CD4-positive, CD25-positive, alpha-beta regulatory T cell (primary cell): Measurements from ENCODE around the gene ACIN1. TPM values are rescaled to one million over a fixed set of nuclear protein-coding genes. Genes with fewer than 3 reads are reported as not detected.

Experiments
- ATAC-seq, 2 donors: fragments of 150-1000 bp; cut with Tn5 transposase; one replicate each; pipeline ENCODE4 v1.10.0; 2021; ENCODE audit warnings: low read depth in 2 of 2, moderate number of reproducible peaks in 2 of 2, moderate library complexity in 1 of 2
- DNase-seq, 3 donors: peaks; one replicate each; pipeline versions ENCODE4 v3.0.0 to v3.0.0-alpha.2; 2012 to 2022; ENCODE audit warnings: mixed read lengths in 1 of 3
- H3K27ac ChIP-seq: one replicate; pipeline ENCODE4 v1.7.0; 2013; ENCODE audit warnings: mild to moderate bottlenecking, low read length; ENCODE audit not compliant: insufficient read depth, poor library complexity, severe bottlenecking
- H3K27me3 ChIP-seq: one replicate; pipeline ENCODE4 v1.7.0; 2013; ENCODE audit warnings: low read length; ENCODE audit not compliant: control insufficient read depth, insufficient read depth
- H3K36me3 ChIP-seq: one replicate; pipeline ENCODE4 v1.7.0; 2013; ENCODE audit warnings: mild to moderate bottlenecking, low read length, moderate library complexity; ENCODE audit not compliant: control insufficient read depth, insufficient read depth
- H3K4me1 ChIP-seq: 2 replicates; pipeline ENCODE4 v1.7.0; 2013; ENCODE audit warnings: mild to moderate bottlenecking, low read length; ENCODE audit not compliant: insufficient read depth, control insufficient read depth, poor library complexity, severe bottlenecking
- H3K4me3 ChIP-seq: one replicate; pipeline ENCODE4 v1.7.0; 2013; ENCODE audit warnings: low read depth, mild to moderate bottlenecking, low read length, moderate library complexity
- H3K9me3 ChIP-seq, 2 experiments: 1 replicate in 1 of 2; 2 replicates in 1 of 2; pipeline ENCODE4 v1.7.0; 2013; ENCODE audit warnings: low read length in 2 of 2, mild to moderate bottlenecking in 1 of 2, moderate library complexity in 1 of 2; ENCODE audit not compliant: control insufficient read depth in 2 of 2
- H3K27ac Mint-ChIP-seq, 3 donors: one replicate each; pipeline ENCODE4 v1.8.0; 2020 to 2022; ENCODE audit warnings: mild to moderate bottlenecking in 3 of 3, mixed read lengths in 3 of 3, moderate library complexity in 2 of 3
- H3K27me3 Mint-ChIP-seq: one replicate; pipeline ENCODE4 v1.8.0; 2022; ENCODE audit warnings: mild to moderate bottlenecking, mixed read lengths
- H3K36me3 Mint-ChIP-seq: one replicate; pipeline ENCODE4 v1.8.0; 2020; ENCODE audit warnings: mixed read lengths
- H3K4me1 Mint-ChIP-seq, 4 donors: one replicate each; pipeline ENCODE4 v1.8.0; 2020 to 2022; ENCODE audit warnings: mixed read lengths in 4 of 4, mild to moderate bottlenecking in 1 of 4
- H3K4me3 Mint-ChIP-seq, 4 donors: one replicate each; pipeline ENCODE4 v1.8.0; 2020 to 2022; ENCODE audit warnings: mild to moderate bottlenecking in 4 of 4, mixed read lengths in 4 of 4, moderate library complexity in 3 of 4
- H3K9me3 Mint-ChIP-seq, 7 donors: one replicate each; pipeline ENCODE4 v1.8.0; 2020 to 2022; ENCODE audit warnings: mixed read lengths in 7 of 7, mild to moderate bottlenecking in 3 of 7, moderate library complexity in 2 of 7
- polyA plus RNA-seq, 4 donors: library from polyadenylated mRNA; unstranded; fragments of 300-500 nt; fragmentation: Illumina TruSeq; gene quantifications; one replicate each; pipeline ENCODE4 v1.2.3, GENCODE V29; 2021
- total RNA-seq: library from RNA; stranded (reverse); gene quantifications from one replicate; pipeline ENCODE4 v1.2.3, GENCODE V29; 2022

ACIN1 gene
- total and polyA plus RNA-seq, 5 donors from 2014 or later: 6.8 to 340 (median 7.7) TPM

DNA sequence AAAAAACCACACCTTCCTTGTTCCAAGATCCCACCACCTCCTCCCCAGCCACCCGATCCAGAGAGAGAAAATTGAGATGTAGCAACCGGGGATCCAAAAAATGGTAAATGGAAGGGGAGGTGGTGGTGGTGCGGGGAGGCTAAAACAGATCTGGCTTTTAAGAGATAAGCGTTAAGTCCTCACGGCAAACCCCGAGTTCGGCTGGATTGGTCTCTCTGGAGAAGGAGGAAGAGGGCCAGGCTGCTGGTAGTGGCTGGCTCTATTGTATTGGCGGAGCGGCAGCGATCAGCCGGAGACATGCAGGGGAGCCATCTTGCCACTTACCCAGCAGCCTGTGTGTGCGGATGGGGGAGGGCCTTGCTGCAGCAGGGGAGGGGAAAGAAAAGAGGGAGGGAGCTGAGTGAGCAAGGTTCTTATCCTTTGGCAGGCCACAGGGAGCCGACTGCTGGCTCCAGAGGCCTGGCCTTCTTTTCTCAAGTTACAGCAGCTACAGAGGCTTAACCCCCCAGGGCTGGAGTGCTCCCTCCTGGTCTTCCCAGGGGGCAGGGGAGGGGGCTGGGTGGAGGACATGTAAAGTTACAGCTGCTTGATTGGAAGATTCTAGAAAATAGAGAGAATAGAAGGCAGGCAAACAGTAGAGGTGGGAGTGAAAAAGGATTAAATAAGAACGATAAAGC lies 23.6 kb downstream of the ACIN1 start:
- Mint-ChIP-seq H3K4me3 (peak overlapping the region; percentile 92 to 97 (median 94)), H3K9me3 (no peaks in the 10 kb centered on the region), H3K4me1 (peaks cover 15 to 39% (median 33%) of the 10 kb centered on the region in 4 donors), H3K27ac (peak overlapping the region; percentile 79 to 97 (median 96)), H3K36me3 (peaks cover 25% of the 10 kb centered on the region), H3K27me3 (no peaks in the 10 kb centered on the region)
- Histone ChIP-seq H3K27me3 (no peaks in the 10 kb centered on the region), H3K27ac (peak overlapping the region; percentile 69), H3K4me3 (peak overlapping the region; percentile 79), H3K36me3 (peaks cover 64% of the 10 kb centered on the region), H3K9me3 (no peaks in the 10 kb centered on the region), H3K4me1 (peaks cover 24% of the 10 kb centered on the region)
- peak; percentile 68 to 89 (median 72) for DNase-seq
- peak; percentile 88 to 89 for ATAC-seq

- Mint-ChIP-seq H3K27me3 (no peaks in the 10 kb centered on the region), H3K36me3 (peaks cover 24% of the 10 kb centered on the region), H3K4me1 (peaks cover 20 to 46% (median 40%) of the 10 kb centered on the region in 4 donors), H3K4me3 (peak overlapping the region; percentile 92 to 97 (median 94)), H3K9me3 (no peaks in the 10 kb centered on the region), H3K27ac (peak overlapping the region; percentile 86 to 97 (median 96))
- Histone ChIP-seq H3K27me3 (no peaks in the 10 kb centered on the region), H3K4me1 (peaks cover 24% of the 10 kb centered on the region), H3K27ac (peak overlapping the region; percentile 69), H3K36me3 (peaks cover 64% of the 10 kb centered on the region), H3K9me3 (no peaks in the 10 kb centered on the region), H3K4me3 (peak overlapping the region; percentile 79)
- DNase-seq: no peak
- ATAC-seq: no peak
Measured at GRCh38 chr14:23070262-23071129, 24.4 kb downstream of the ACIN1 start.

GRCh38 chr14:23069413-23069806 lies 25.5 kb downstream of the ACIN1 start:
- H3K27me3 ChIP-seq: no peaks in the 10 kb centered on the region
- H3K36me3 ChIP-seq: peaks cover 59% of the 10 kb centered on the region
- Mint-ChIP-seq H3K4me1 (peaks cover 20 to 46% (median 40%) of the 10 kb centered on the region in 4 donors), H3K4me3 (peak overlapping the region in 2 of 4 donors; percentile 70 to 92), H3K27ac (peak overlapping the region in 2 of 3 donors; percentile 55 to 89), H3K36me3 (peaks cover 20% of the 10 kb centered on the region), H3K9me3 (no peaks in the 10 kb centered on the region), H3K27me3 (no peaks in the 10 kb centered on the region)
- no peak overlapping the region for H3K4me3 ChIP-seq
- H3K27ac ChIP-seq: peak overlapping the region; percentile 58
- H3K4me1 ChIP-seq: peaks cover 24% of the 10 kb centered on the region
- no peaks in the 10 kb centered on the region for H3K9me3 ChIP-seq
- DNase-seq: no peak
- ATAC-seq: no peak

DNA sequence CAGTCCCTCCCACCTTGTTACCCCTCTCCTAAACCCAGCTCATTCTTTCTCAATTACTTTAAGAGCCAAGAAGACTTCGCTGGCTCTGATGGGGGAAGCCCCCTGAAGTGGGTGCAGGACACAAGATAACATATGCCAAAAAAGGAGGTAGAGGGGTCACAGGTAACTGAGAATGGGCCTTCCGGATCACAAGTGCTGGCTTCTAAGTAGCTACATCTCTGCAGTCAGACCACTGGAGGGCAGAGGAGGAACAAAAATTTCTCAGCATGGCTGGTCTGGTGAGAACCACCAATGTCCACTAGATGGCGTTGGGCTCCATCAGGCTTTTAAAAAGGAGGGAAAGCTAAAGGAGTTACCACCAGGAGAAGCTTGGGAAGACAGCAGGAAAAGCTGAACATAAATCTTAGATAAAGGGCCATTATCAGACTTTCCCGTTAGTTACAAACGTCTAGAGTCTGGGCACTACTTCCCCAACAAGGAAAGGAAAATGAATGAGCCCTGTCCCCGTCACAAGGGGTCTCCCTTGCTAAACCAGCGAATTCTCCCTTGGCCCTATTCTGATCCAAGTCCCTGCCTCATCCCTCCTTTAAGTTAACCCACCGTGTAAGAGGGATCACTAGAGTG lies 26.0 kb downstream of the ACIN1 start:
- H3K36me3 Mint-ChIP-seq: peaks cover 24% of the 10 kb centered on the region
- peaks cover 24% of the 10 kb centered on the region for H3K4me1 ChIP-seq
- DNase-seq (peak; percentile 65 to 89 (median 79)), ATAC-seq (peak; percentile 84 to 85)
- H3K27me3 ChIP-seq: no peaks in the 10 kb centered on the region
- H3K4me3 Mint-ChIP-seq: peak overlapping the region; percentile 62 to 75 (median 70)
- H3K9me3 Mint-ChIP-seq: no peaks in the 10 kb centered on the region
- H3K27me3 Mint-ChIP-seq: no peaks in the 10 kb centered on the region
- H3K9me3 ChIP-seq: no peaks in the 10 kb centered on the region
- H3K36me3 ChIP-seq: peaks cover 60% of the 10 kb centered on the region
- H3K4me3 ChIP-seq: no peak overlapping the region
- H3K27ac Mint-ChIP-seq: peak overlapping the region; percentile 65 to 89 (median 82)
- H3K27ac ChIP-seq: peak overlapping the region; percentile 58
- peaks cover 20 to 46% (median 40%) of the 10 kb centered on the region in 4 donors for H3K4me1 Mint-ChIP-seq

DNA sequence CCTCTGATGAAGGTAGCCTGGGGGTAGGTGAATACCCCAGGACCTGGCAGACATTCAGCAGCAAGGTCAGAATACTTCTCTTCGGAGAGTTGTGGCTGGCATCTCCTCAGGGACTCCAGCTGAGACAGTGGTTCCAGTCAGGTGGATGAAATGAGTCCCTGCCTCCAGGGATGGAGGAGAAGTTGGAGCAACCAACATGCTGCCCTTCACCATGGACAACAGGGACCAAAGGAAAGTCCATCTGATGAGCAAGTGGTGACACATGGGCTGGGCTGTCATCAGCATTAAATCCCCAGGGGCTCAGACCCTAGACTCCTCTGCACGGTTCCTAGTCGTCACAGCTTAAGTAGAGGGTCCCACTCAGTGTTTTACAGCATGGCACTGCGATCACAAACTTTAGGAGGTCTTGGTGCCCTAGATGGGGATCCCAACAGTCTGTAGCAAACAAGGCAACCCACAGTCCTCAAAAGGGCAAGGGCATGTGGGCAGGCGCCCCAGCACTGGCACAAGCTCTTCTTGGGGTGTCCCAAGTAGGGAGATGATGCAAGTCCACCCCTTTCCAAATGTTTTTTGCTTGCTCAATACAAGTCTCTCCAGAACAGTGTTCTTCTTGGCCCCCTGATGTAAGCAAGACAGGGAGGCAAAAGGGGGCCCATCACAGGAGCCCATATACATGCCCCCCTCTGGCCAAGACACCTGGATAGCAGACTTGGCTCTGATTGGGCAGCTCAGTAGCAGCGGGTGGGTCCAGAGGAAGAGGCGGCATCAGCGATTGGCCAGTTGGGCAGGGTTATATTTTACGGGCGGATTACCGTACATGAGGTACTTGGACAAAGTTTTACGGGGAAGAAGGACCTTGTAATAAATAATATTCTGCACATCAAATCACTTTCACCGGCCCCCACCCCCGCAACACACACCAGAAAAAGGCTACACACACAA lies 26.8 kb downstream of the ACIN1 start:
- H3K27ac Mint-ChIP-seq: peak overlapping the region in 2 of 3 donors; percentile 82 to 89
- no peaks in the 10 kb centered on the region for H3K9me3 ChIP-seq
- no peak for DNase-seq
- H3K36me3 ChIP-seq: peaks cover 65% of the 10 kb centered on the region
- no peak for ATAC-seq
- H3K36me3 Mint-ChIP-seq: peaks cover 31% of the 10 kb centered on the region
- no peaks in the 10 kb centered on the region for H3K9me3 Mint-ChIP-seq
- H3K4me3 Mint-ChIP-seq: peak overlapping the region in 1 of 4 donors; percentile 70
- H3K4me1 Mint-ChIP-seq: peaks cover 20 to 46% (median 40%) of the 10 kb centered on the region in 4 donors
- H3K27ac ChIP-seq: no peak overlapping the region
- no peaks in the 10 kb centered on the region for H3K27me3 Mint-ChIP-seq
- H3K4me3 ChIP-seq: no peak overlapping the region
- no peaks in the 10 kb centered on the region for H3K27me3 ChIP-seq
- H3K4me1 ChIP-seq: peaks cover 24% of the 10 kb centered on the region

DNA sequence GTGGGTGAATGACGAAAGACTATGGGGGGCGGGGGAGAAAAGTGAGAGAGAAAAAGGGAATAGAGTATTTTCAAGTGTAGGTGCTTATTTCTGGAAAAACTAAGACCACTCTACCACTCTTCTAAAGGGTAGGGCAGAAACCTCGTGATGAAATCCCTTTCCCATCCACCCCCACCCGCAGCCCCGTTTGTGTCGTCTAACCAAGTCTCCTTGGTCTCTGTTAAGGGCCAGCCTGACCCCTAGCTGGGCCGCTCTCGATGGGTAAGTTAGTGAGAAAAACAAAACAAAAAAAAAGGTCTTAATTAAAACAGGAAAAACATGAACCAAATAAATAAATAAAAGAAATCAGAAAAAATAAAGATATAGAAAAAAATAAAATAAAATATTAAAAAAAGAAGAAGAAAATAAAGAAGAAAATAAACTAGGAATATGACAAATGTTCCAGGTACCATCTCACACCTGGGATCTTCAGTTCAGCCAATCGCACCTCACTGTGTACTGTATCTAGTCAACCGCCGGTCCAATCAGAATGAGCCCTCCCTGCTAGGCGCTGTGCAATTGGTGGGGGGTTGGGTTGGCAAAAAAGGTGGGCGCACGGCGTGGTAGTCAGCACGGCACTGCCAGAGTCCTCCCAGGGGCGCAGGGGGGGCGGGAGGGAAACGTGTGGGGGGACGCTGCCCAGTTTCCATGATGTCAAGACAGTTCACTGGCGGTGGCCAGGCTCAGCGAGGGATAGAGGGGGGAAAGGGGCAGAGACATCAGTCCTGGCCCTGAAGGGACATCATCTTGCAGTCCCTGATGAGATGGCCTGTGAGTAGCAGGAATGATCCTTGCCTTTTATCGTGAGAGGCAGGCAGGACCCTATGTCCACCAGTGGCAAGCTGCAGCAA lies 27.8 kb downstream of the ACIN1 start:
- H3K36me3 Mint-ChIP-seq: peaks cover 37% of the 10 kb centered on the region
- no peak overlapping the region for H3K4me3 Mint-ChIP-seq
- H3K27me3 Mint-ChIP-seq: no peaks in the 10 kb centered on the region
- no peaks in the 10 kb centered on the region for H3K9me3 Mint-ChIP-seq
- H3K27ac Mint-ChIP-seq: no peak overlapping the region
- H3K27ac ChIP-seq: no peak overlapping the region
- no peak overlapping the region for H3K4me3 ChIP-seq
- DNase-seq: no peak
- peaks cover 65% of the 10 kb centered on the region for H3K36me3 ChIP-seq
- H3K9me3 ChIP-seq: no peaks in the 10 kb centered on the region
- peaks cover 20 to 43% (median 35%) of the 10 kb centered on the region in 4 donors for H3K4me1 Mint-ChIP-seq
- no peaks in the 10 kb centered on the region for H3K27me3 ChIP-seq
- no peak for ATAC-seq
- H3K4me1 ChIP-seq: peaks cover 24% of the 10 kb centered on the region
